HepG2 (cell line): ENCODE results near the gene TMEM63C. TPM values are rescaled to one million over a fixed set of nuclear protein-coding genes. Genes with fewer than 3 reads are reported as not detected.
A peak's percentile ranks its signal among the peaks of the same experiment; 100 is the strongest.

Source experiments
- CERS6 ChIP-seq: sonication (generic); formaldehyde crosslinking; IDR thresholded peaks from 2 replicates; pipeline ENCODE4 v1.5.0; 2020; ENCODE audit warnings: missing genetic modification reagents
- CHCHD3 ChIP-seq: sonication (generic); formaldehyde crosslinking; IDR thresholded peaks from 2 replicates; pipeline ENCODE4 v1.8.0; 2022; ENCODE audit warnings: mild to moderate bottlenecking, missing genetic modification reagents, moderate library complexity
- ETV5 ChIP-seq: IDR thresholded peaks from 2 replicates; pipeline ENCODE4 v1.6.1; 2018; ENCODE audit warnings: missing biosample characterization, missing genetic modification reagents, inconsistent platforms, borderline replicate concordance
- GLI4 ChIP-seq: sonication (generic); formaldehyde crosslinking; IDR thresholded peaks from 2 replicates; pipeline ENCODE4 v1.5.1; 2020; ENCODE audit warnings: missing genetic modification reagents, mild to moderate bottlenecking, moderate library complexity, borderline replicate concordance
- HNF1B ChIP-seq: sonication (generic); formaldehyde crosslinking; IDR thresholded peaks from 2 replicates; pipeline ENCODE4 v1.5.1; 2020; ENCODE audit warnings: mild to moderate bottlenecking, moderate library complexity, missing genetic modification reagents
- MLX ChIP-seq: IDR thresholded peaks from 2 replicates; pipeline ENCODE4 v1.6.1; 2016
- NFYB ChIP-seq: sonication (generic); formaldehyde crosslinking; IDR thresholded peaks from 2 replicates; pipeline ENCODE4 v1.4.0; 2020; ENCODE audit warnings: missing genetic modification reagents
- POGK ChIP-seq: sonication (generic); formaldehyde crosslinking; conservative IDR thresholded peaks from 2 replicates; pipeline ENCODE4 v1.8.0; 2022; ENCODE audit warnings: mild to moderate bottlenecking, moderate library complexity, missing genetic modification reagents
- PTBP1 ChIP-seq: fragments of 200-400 bp; formaldehyde crosslinking; IDR thresholded peaks from 2 replicates; pipeline ENCODE4 v1.6.1; 2018; ENCODE audit warnings: low read length, low read depth; ENCODE audit not compliant: poor library complexity, severe bottlenecking
- SNAI1 ChIP-seq: sonication (generic); formaldehyde crosslinking; IDR thresholded peaks from 2 replicates; pipeline ENCODE4 v1.5.0; 2020; ENCODE audit warnings: mild to moderate bottlenecking, missing genetic modification reagents, borderline replicate concordance
- TCF7 ChIP-seq: sonication (generic); IDR thresholded peaks from 2 replicates; pipeline ENCODE4 v1.6.1; 2016; ENCODE audit warnings: antibody characterized with exemption, low read depth
- TFDP2 ChIP-seq: sonication (generic); formaldehyde crosslinking; IDR thresholded peaks from 2 replicates; pipeline ENCODE4 v1.4.0; 2020; ENCODE audit warnings: missing genetic modification reagents
- ZIK1 ChIP-seq: sonication (generic); formaldehyde crosslinking; IDR thresholded peaks from 2 replicates; pipeline ENCODE4 v1.5.0; 2020; ENCODE audit warnings: mild to moderate bottlenecking, low read depth, missing genetic modification reagents, borderline replicate concordance
- ZMYM4 ChIP-seq: sonication (generic); formaldehyde crosslinking; IDR thresholded peaks from 2 replicates; pipeline ENCODE4 v1.8.1; 2023; ENCODE audit warnings: mild to moderate bottlenecking, missing genetic modification reagents
- ZNF264 ChIP-seq: sonication (generic); formaldehyde crosslinking; IDR thresholded peaks from 2 replicates; pipeline ENCODE4 v1.4.0; 2020; ENCODE audit warnings: missing genetic modification reagents
- ZNF496 ChIP-seq: sonication (generic); formaldehyde crosslinking; IDR thresholded peaks from 2 replicates; pipeline ENCODE4 v1.8.1; 2023; ENCODE audit warnings: mild to moderate bottlenecking, moderate library complexity, missing genetic modification reagents; ENCODE audit not compliant: insufficient replicate concordance
- ZNF7 ChIP-seq: IDR thresholded peaks from 2 replicates; pipeline ENCODE4 v1.6.1; 2016; ENCODE audit warnings: missing biosample characterization, missing genetic modification reagents
- ZNF710 ChIP-seq: sonication (generic); formaldehyde crosslinking; IDR thresholded peaks from 2 replicates; pipeline ENCODE4 v1.5.0; 2020; ENCODE audit warnings: mild to moderate bottlenecking, missing genetic modification reagents, borderline replicate concordance
- ZNF766 ChIP-seq: sonication (generic); formaldehyde crosslinking; IDR thresholded peaks from 2 replicates; pipeline ENCODE4 v1.5.0; 2020; ENCODE audit warnings: missing genetic modification reagents, borderline replicate concordance
- ZNF850 ChIP-seq: sonication (generic); formaldehyde crosslinking; conservative IDR thresholded peaks from 2 replicates; pipeline ENCODE4 v1.9.0; 2021; ENCODE audit warnings: mild to moderate bottlenecking, missing genetic modification reagents
- ZNF878 ChIP-seq: sonication (generic); formaldehyde crosslinking; IDR thresholded peaks from 2 replicates; pipeline ENCODE4 v1.8.1; 2023; ENCODE audit warnings: mild to moderate bottlenecking, missing genetic modification reagents, moderate library complexity
- polyA plus RNA-seq, 8 experiments: library from polyadenylated mRNA; depleted of rRNA in 3 of 8; stranded (reverse) in 7 of 8; unstranded in 1 of 8; fragments of >200 nt; fragmentation: Illumina TruSeq in 4 of 8; extraction: Trizol in 4 of 8; gene quantifications; 2 replicates each; pipeline versions ENCODE4 v1.2.1 to v1.2.3, GENCODE V29; 2011 to 2016; ENCODE audit warnings: low read depth in 4 of 8, missing spikeins in 1 of 8, mixed read lengths in 1 of 8; ENCODE audit not compliant: insufficient read depth in 1 of 8
- total RNA-seq, 5 experiments: library from RNA; depleted of rRNA; stranded (reverse); fragments of >200 nt; fragmentation: Illumina TruSeq; extraction: Trizol; gene quantifications; 2 replicates each; pipeline ENCODE4 v1.2.3, GENCODE V29; 2016; ENCODE audit warnings: low read depth in 1 of 5

Gene TMEM63C
- total and polyA plus RNA-seq, 2 of the 13 experiments (the other 11 are each of a cell fraction or from before 2014, with no cell fraction given) = 0.17 to 0.27 TPM

- no peak for TF ChIP-seq ZIK1 (CRISPR knock-in tag)
- peak; percentile 70; the same call in 1 of the 2 replicates for TF ChIP-seq POGK
- peak; percentile 34; the same call in 1 of the 2 replicates for TF ChIP-seq ZNF7 (CRISPR knock-in tag)
- TF ChIP-seq TFDP2 (CRISPR knock-in tag) = 0 out of 2 replicates have a peak, but pooled peaks have one; percentile 25
- TF ChIP-seq ETV5 = no peak
- TF ChIP-seq TCF7 = no peak
- TF ChIP-seq PTBP1 = no peak
- 0 out of 2 replicates have a peak, but pooled peaks have one; percentile 20 for TF ChIP-seq HNF1B (CRISPR knock-in tag)
- no peak for TF ChIP-seq ZNF850 (CRISPR knock-in tag)
- TF ChIP-seq ZNF878 (CRISPR knock-in tag) = 0 out of 2 replicates have a peak, but pooled peaks have one; percentile 41
- TF ChIP-seq ZMYM4 = no peak
- no peak for TF ChIP-seq ZNF264
- 0 out of 2 replicates have a peak, but pooled peaks have one; percentile 16 for TF ChIP-seq NFYB
- TF ChIP-seq ZNF710 (CRISPR knock-in tag) = no peak
- TF ChIP-seq ZNF766 (CRISPR knock-in tag) = 0 out of 2 replicates have a peak, but pooled peaks have one; percentile 51
- no peak for TF ChIP-seq CERS6 (CRISPR knock-in tag)
- TF ChIP-seq CHCHD3 (CRISPR knock-in tag) = no peak
- no peak for TF ChIP-seq ZNF496 (CRISPR knock-in tag)
- TF ChIP-seq SNAI1 = no peak
- 0 out of 2 replicates have a peak, but pooled peaks have one; percentile 28 for TF ChIP-seq MLX (CRISPR knock-in tag)
- TF ChIP-seq GLI4 (CRISPR knock-in tag) = no peak
Observed at GRCh38 chr14:77133720-77134338, 47.8 kb upstream of the TMEM63C start (continued).
